ENCODE results near the gene DSC3. TPM values are rescaled to one million over a fixed set of nuclear protein-coding genes. Genes with fewer than 3 reads are reported as not detected.

DSC3 gene
- total RNA-seq, 1 experiment from 2014 or later = 0.61 TPM

- Mint-ChIP-seq H3K9me3 (peaks cover 0 to 2% of the 10 kb centered on the region in 2 experiments; a peak in 2 of 5 replicates), H3K4me3 (peak overlapping the region; percentile 76 to 97), H3K36me3 (ENCODE audit: insufficient read depth in 1 of 3, low read depth in 3 of 3) (no peaks in the 10 kb centered on the region; a peak in 1 of 7 replicates), H3K4me1 (peaks cover 25 to 28% of the 10 kb centered on the region in 2 experiments), H3K27me3 (ENCODE audit: low read depth) (peaks cover 81% of the 10 kb centered on the region), H3K27ac (no peak overlapping the region; a peak in 1 of 7 replicates)
- Histone ChIP-seq H2BK5ac (ENCODE audit: insufficient read length, low read length) (no peak overlapping the region), H3K4ac (ENCODE audit: low read depth, low read length) (no peak overlapping the region), H3K79me2 (ENCODE audit: insufficient read depth, low read length) (no peaks in the 10 kb centered on the region), H3K23ac (ENCODE audit: insufficient read length, low read depth, low read length) (no peak overlapping the region), H3K14ac (ENCODE audit: insufficient read depth, low read length) (no peak overlapping the region), H3K56ac (ENCODE audit: insufficient read length, low read depth, low read length) (no peak overlapping the region), H2AK5ac (ENCODE audit: insufficient read length, low read length) (no peak overlapping the region), H3K4me1 (ENCODE audit: insufficient read depth, low read length) (peaks cover 3% of the 10 kb centered on the region; the same call in 1 of the 2 replicates), H3K9ac (ENCODE audit: extremely low read depth, insufficient read length, low read length) (no peak overlapping the region), H4K5ac (ENCODE audit: insufficient read length, low read depth, low read length) (no peak overlapping the region), H3K79me1 (ENCODE audit: insufficient read depth, low read depth, low read length, poor library complexity, severe bottlenecking) (no peaks in the 10 kb centered on the region), H2BK15ac (ENCODE audit: low read depth, low read length) (no peak overlapping the region), H3K27me3 (ENCODE audit: insufficient read depth, low read length) (peaks cover 37% of the 10 kb centered on the region), H3K4me2 (ENCODE audit: insufficient read depth, insufficient read length, low read length) (peak overlapping the region; percentile 97), H3T11ph (ENCODE audit: low read length) (no peak overlapping the region), H2BK12ac (ENCODE audit: insufficient read length, low read depth, low read length) (peak overlapping the region; percentile 16), H4K20me1 (ENCODE audit: control insufficient read depth, insufficient read depth, insufficient read length) (no peaks in the 10 kb centered on the region), H3K18ac (ENCODE audit: insufficient read length, low read depth, low read length) (no peak overlapping the region), H2BK120ac (ENCODE audit: low read depth, low read length, poor library complexity, severe bottlenecking) (no peak overlapping the region), H2BK20ac (ENCODE audit: low read depth, low read length, poor library complexity, severe bottlenecking) (no peak overlapping the region), H3K27ac (ENCODE audit: insufficient read length, low read depth, low read length) (no peak overlapping the region), H3K9me3 (ENCODE audit: control insufficient read depth, low read depth, low read length) (no peaks in the 10 kb centered on the region), H4K91ac (ENCODE audit: insufficient read length, low read depth, low read length) (no peak overlapping the region), H2AFZ (ENCODE audit: low read length) (no peak overlapping the region), H4K8ac (replicated peaks; ENCODE audit: insufficient read length, low read depth, low read length) (no peak overlapping the region), H3K23me2 (ENCODE audit: insufficient read length, low read depth, low read length, poor library complexity, severe bottlenecking) (peaks cover 23% of the 10 kb centered on the region)
- WGBS (ENCODE audit: extremely low coverage, insufficient read length, low lambda C conversion rate) = no CpG with 5 or more reads among the region's 52 CpGs
- TF ChIP-seq CTCF (conservative IDR thresholded peaks at IDR 0.05) = no peak
- DNase-seq = peak; percentile 48
Observed at GRCh38 chr18:31041271-31042083, 1.1 kb downstream of the DSC3 start.

Data from H9 (cell line).